Type B pancreatic cell (in vitro differentiated cells): ENCODE measurements around the gene OOSP1. TPM values are rescaled to one million over a fixed set of nuclear protein-coding genes. Genes with fewer than 3 reads are reported as not detected.

ENCODE experiments used
- DNase-seq: peaks from one replicate; pipeline ENCODE4 v3.0.0; 2021; ENCODE audit warnings: mixed read lengths; ENCODE audit not compliant: unreplicated experiment; ENCODE audit errors: extremely low spot score
- H3K27ac Mint-ChIP-seq: 2 replicates; pipeline ENCODE4 v1.8.0; 2021; ENCODE audit warnings: mild to moderate bottlenecking, mixed read lengths
- H3K27me3 Mint-ChIP-seq: 2 replicates; pipeline ENCODE4 v1.8.0; 2021; ENCODE audit warnings: mixed read lengths
- H3K36me3 Mint-ChIP-seq: 2 replicates; pipeline ENCODE4 v1.8.0; 2021; ENCODE audit warnings: mixed read lengths
- H3K4me1 Mint-ChIP-seq: one replicate; pipeline ENCODE4 v1.8.0; 2021; ENCODE audit warnings: mixed read lengths; ENCODE audit not compliant: unreplicated experiment
- H3K4me3 Mint-ChIP-seq: 2 replicates; pipeline ENCODE4 v1.8.0; 2021; ENCODE audit warnings: mild to moderate bottlenecking, mixed read lengths
- H3K9me3 Mint-ChIP-seq: 2 replicates; pipeline ENCODE4 v1.8.0; 2021; ENCODE audit warnings: mixed read lengths
- long read RNA-seq: library from polyadenylated mRNA; unstranded; transcript quantifications from one replicate; pipeline ENCODE4 v2.0.0, GENCODE V29; 2020
- total RNA-seq: library from RNA; stranded (reverse); gene quantifications from 2 replicates; pipeline ENCODE4 v1.2.1, GENCODE V29; 2021; ENCODE audit warnings: low replicate concordance
- TF ChIP-seq, protein P1 (sequence below): fragments of 200-600 bp; sonication (generic); conservative IDR thresholded peaks from 2 replicates; pipeline ENCODE4 v1.5.0; 2021; ENCODE audit warnings: antibody characterized with exemption, mild to moderate bottlenecking

The OOSP1 gene
- not detected in 2 replicates for total RNA-seq
- long read RNA-seq: 0 reads

DNA sequence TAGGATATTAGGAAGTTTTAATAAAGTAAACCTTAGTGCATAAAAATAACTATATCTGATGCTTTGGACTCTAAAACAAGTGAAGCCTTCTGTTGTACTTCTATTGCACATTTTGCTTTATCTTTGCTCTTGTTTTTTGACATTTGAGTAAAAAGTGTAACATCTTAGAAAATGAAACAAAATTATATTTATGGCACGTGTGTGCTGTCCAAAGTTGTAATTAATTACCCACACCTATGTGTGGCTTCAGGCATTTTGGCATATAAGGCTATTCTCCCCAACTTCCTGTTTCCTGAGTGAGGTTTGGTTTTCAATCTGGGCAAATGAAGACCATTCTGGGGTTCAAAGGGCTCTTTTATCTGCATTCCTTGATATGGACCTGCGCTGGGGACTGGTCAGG lies at the start of gene OOSP1:
OOSP1 (plus strand) TSS at position 301 of the 400 bp plus-strand sequence; CDS start at position 324, 23 bp downstream.
- DNase-seq: no peak
- Mint-ChIP-seq H3K36me3 (no peaks in the 10 kb centered on the region), H3K27me3 (peaks cover 6% of the 10 kb centered on the region), H3K4me1 (no peaks in the 10 kb centered on the region), H3K27ac (no peak within 1 kb of the TSS), H3K4me3 (no peak within 1 kb of the TSS), H3K9me3 (no peaks in the 10 kb centered on the region)
- TF ChIP-seq, protein P1, sequence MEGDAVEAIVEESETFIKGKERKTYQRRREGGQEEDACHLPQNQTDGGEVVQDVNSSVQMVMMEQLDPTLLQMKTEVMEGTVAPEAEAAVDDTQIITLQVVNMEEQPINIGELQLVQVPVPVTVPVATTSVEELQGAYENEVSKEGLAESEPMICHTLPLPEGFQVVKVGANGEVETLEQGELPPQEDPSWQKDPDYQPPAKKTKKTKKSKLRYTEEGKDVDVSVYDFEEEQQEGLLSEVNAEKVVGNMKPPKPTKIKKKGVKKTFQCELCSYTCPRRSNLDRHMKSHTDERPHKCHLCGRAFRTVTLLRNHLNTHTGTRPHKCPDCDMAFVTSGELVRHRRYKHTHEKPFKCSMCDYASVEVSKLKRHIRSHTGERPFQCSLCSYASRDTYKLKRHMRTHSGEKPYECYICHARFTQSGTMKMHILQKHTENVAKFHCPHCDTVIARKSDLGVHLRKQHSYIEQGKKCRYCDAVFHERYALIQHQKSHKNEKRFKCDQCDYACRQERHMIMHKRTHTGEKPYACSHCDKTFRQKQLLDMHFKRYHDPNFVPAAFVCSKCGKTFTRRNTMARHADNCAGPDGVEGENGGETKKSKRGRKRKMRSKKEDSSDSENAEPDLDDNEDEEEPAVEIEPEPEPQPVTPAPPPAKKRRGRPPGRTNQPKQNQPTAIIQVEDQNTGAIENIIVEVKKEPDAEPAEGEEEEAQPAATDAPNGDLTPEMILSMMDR: no peak

DNA sequence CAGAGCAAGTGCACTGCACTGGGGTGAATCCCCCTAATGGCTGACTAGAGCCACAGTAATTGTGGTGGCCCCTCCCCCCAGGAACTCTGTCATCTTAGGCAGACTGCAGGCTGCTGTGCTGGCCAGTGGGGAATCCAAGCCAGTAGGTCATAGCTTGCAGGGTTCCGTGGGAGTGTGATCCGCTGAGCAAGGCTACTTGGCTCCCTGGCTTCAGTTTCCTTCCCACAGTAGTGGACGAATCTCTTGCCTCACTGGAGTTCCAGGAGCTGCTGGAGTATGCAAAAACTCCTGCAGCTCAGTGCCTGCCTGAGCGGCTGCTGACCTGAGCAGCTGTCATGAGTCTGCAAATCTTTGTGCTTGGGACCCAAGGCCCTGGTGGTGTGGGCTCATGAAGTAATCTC lies 46.5 kb upstream of the OOSP1 start:
- Mint-ChIP-seq H3K9me3 (peaks cover 4% of the 10 kb centered on the region), H3K4me3 (no peak overlapping the region), H3K4me1 (no peaks in the 10 kb centered on the region), H3K36me3 (no peaks in the 10 kb centered on the region), H3K27ac (no peak overlapping the region), H3K27me3 (no peaks in the 10 kb centered on the region)
- TF ChIP-seq, protein P1: no peak
- DNase-seq: no peak

- DNase-seq: no peak
- no peaks in the 10 kb centered on the region for H3K36me3 Mint-ChIP-seq
- H3K27ac Mint-ChIP-seq: no peak overlapping the region
- TF ChIP-seq, protein P1: no peak
- peaks cover 4% of the 10 kb centered on the region for H3K9me3 Mint-ChIP-seq
- H3K4me1 Mint-ChIP-seq: no peaks in the 10 kb centered on the region
- no peaks in the 10 kb centered on the region for H3K27me3 Mint-ChIP-seq
- H3K4me3 Mint-ChIP-seq: no peak overlapping the region
Observed at GRCh38 chr11:59894616-59895015, 43.6 kb upstream of the OOSP1 start.

DNA sequence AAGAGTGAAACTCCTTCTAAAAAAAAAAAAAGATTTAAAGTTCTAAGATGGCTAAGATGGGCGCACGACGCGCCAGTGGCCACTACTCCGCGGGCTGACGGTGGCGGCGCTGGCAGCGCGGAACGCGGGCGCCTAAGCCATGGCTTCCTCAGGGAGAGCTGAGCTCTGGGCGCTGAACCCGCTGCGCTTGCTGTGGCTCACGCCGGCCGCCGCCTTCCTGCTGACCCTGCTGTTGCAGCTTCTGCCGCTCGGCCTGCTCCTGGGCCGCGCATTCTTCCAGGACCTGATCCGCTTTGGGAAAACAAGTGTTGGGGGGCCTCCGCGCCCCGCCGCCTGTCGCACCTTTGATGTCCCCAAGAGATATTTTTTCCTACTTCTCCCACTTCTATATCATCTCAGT lies 40.2 kb upstream of the OOSP1 start:
- no peak for DNase-seq
- Mint-ChIP-seq H3K27ac (no peak overlapping the region), H3K27me3 (no peaks in the 10 kb centered on the region), H3K36me3 (no peaks in the 10 kb centered on the region), H3K4me3 (no peak overlapping the region), H3K9me3 (no peaks in the 10 kb centered on the region), H3K4me1 (no peaks in the 10 kb centered on the region)
- TF ChIP-seq, protein P1: no peak

- DNase-seq: no peak
- no peak overlapping the region for H3K4me3 Mint-ChIP-seq
- H3K36me3 Mint-ChIP-seq: no peaks in the 10 kb centered on the region
- H3K27ac Mint-ChIP-seq: no peak overlapping the region
- TF ChIP-seq, protein P1: no peak
- no peaks in the 10 kb centered on the region for H3K27me3 Mint-ChIP-seq
- no peaks in the 10 kb centered on the region for H3K4me1 Mint-ChIP-seq
- no peaks in the 10 kb centered on the region for H3K9me3 Mint-ChIP-seq
Observed at GRCh38 chr11:59898650-59899049, 39.6 kb upstream of the OOSP1 start.

GRCh38 chr11:59899532-59899931 lies 38.7 kb upstream of the OOSP1 start:
- TF ChIP-seq, protein P1: no peak
- Mint-ChIP-seq H3K27me3 (no peaks in the 10 kb centered on the region), H3K9me3 (no peaks in the 10 kb centered on the region), H3K4me1 (no peaks in the 10 kb centered on the region), H3K4me3 (no peak overlapping the region), H3K36me3 (no peaks in the 10 kb centered on the region), H3K27ac (no peak overlapping the region)
- DNase-seq: no peak
